Subcutaneous adipose tissue (tissue), 4 donors: Measurements from ENCODE around the gene AGPAT4. TPM values are rescaled to one million over a fixed set of nuclear protein-coding genes. Genes with fewer than 3 reads are reported as not detected.

Experiments
- total RNA-seq, 4 donors: library from RNA; depleted of rRNA; stranded (reverse); fragments of >200 nt; gene quantifications; one replicate each; pipeline ENCODE4 v1.1.0, GENCODE V29; 2016
- TF ChIP-seq, protein P1 (sequence below): fragments of 450-650 bp; IDR thresholded peaks from one replicate; pipeline ENCODE4 v1.5.1; 2016; ENCODE audit warnings: low read depth, mild to moderate bottlenecking, control low read depth, antibody characterized with exemption, moderate library complexity

AGPAT4 gene
- total RNA-seq, 4 donors from 2014 or later, result 5.1 to 18.5 (median 7.6) TPM

DNA sequence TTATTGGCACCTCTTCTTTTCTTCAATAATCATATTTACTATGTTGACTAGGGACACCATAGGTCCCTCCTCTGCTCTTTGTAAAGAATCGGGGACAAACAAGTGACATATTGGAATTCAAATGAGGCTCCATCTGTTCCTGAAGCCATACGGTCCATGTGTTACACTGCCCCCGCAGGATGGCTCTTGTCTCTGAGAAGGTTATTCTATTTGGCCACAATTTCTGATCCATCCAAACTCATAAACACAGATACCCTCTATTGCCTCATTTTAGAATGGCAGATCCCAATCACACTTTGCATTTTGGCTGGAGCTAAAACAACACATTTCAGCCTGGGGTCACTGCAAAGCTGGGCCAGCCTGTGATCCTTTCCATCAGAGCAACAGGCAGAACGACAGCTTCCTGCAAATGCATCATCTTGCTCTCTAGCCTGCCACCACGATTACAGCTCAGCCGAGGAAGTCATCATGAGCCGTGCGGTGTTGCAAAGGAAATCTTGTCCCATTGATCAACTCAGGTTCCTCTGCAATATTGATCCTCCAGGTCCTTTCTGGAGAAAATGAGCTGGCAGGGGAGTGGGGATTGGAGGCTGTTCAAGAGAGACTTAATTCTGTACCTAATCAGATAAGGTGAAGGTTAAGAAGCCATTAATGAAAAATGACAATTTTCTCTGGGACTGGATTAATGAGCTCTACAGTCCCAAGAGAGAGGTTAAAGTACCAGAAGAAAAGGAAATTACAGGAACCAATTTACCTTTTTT, 73.1 kb downstream of the AGPAT4 start:
- TF ChIP-seq, protein P1, sequence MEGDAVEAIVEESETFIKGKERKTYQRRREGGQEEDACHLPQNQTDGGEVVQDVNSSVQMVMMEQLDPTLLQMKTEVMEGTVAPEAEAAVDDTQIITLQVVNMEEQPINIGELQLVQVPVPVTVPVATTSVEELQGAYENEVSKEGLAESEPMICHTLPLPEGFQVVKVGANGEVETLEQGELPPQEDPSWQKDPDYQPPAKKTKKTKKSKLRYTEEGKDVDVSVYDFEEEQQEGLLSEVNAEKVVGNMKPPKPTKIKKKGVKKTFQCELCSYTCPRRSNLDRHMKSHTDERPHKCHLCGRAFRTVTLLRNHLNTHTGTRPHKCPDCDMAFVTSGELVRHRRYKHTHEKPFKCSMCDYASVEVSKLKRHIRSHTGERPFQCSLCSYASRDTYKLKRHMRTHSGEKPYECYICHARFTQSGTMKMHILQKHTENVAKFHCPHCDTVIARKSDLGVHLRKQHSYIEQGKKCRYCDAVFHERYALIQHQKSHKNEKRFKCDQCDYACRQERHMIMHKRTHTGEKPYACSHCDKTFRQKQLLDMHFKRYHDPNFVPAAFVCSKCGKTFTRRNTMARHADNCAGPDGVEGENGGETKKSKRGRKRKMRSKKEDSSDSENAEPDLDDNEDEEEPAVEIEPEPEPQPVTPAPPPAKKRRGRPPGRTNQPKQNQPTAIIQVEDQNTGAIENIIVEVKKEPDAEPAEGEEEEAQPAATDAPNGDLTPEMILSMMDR, result no peak

DNA sequence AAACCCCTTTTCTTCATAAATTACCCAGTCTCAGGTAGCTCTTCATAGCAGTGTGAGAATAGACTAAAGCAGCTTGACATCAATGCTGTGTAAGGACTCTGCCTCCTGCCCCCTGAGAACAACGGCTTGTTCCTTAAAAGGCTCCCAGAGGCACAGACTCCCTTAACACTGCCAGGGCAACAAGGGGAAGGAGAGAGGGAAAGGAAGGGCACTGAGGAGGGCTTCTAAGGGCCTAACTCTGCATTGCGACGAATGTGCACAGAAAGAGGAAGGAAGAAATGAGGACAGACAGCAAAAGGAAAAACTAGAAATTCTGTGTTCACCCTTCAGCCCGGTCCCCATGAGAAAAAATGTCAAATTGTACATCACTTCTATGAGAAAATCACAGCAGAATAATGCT, 74.0 kb downstream of the AGPAT4 start:
- TF ChIP-seq, protein P1, result no peak

DNA sequence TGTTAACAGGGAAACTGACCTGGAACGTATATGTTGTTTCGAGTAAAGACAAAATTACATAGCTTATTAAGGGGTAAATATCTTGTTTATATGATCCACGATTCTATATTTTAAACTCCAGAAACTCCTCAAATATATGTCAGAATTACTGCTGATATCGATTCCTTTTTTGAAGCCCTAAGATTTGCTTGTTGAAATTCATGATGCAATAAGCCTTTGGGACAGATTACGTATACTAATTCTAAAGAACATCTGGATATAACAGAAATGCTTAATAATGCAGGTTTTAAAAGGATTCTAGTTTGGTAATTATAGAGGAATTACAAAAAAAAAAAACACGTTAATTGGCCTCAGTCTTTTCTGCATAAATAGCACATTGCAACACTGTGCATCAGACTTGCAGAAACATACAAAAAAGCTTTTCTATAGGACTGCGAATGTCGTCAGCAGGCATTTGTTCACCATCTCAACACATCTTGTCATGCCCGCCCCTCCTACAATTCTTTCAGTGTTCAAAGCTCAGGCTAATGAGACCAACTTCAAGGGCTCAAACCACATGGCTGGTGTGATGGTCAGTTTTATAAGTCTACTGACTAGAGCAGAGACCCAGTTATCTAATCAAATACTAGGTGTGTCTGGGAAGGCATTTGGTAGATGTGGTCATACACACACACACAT, 74.9 kb downstream of the AGPAT4 start:
- TF ChIP-seq, protein P1, result no peak

DNA sequence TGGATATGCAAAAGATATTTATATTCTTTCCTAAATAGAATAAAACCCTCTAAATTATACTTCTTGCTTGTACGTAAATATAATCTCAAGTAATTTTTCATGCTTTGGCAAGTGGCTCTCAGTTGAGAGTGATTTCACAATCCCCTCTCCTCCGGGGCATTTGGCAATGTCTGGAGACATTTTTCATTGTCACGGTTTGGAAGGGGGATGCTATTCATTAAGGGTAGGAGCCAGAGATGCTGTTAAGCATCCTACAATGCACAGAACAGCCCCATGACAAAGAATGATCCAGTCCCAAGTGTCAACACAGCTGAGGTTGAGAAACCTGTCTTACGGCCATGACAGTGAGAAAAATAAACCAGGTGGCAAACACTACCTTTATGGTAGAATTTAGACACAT, 75.7 kb downstream of the AGPAT4 start:
- TF ChIP-seq, protein P1, result no peak

DNA sequence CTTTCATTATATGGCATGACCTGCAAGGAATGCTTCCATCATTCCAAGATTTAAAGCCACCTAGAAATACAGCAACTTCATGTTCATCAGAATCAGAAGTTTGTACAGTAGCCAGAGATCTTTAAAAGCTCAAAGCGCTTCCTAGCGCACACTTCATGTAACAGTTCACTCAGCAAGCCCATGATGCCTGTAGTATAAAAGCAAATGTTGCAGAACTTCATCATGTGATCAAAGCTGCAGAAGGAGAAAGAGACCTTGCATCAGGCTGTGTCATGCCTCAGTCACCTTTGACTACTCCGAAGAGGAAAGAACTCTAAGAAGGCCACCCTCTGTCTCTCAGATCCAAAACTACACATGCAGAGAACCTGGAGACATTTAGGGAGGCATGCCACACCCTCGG, 78.5 kb downstream of the AGPAT4 start:
- TF ChIP-seq, protein P1, result no peak

DNA sequence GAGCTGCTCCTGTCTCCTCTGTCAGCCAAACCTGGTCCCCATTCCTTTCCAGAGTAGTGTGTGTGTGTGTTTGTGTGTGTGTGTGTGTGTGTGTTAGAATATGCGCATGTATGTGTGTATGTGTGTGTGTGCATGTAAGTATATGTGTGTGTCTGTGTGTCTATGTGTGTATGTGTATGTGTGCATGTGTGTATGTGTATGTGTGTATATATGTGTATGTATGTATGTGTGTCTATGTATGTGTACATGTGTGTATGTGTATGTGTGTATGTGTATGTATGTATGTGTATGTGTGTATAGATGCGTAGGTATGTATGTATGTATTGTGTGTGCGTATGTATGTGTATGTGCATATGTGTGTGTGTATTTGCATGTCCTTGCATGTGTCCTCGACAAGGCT, 79.5 kb downstream of the AGPAT4 start:
- TF ChIP-seq, protein P1, result no peak

DNA sequence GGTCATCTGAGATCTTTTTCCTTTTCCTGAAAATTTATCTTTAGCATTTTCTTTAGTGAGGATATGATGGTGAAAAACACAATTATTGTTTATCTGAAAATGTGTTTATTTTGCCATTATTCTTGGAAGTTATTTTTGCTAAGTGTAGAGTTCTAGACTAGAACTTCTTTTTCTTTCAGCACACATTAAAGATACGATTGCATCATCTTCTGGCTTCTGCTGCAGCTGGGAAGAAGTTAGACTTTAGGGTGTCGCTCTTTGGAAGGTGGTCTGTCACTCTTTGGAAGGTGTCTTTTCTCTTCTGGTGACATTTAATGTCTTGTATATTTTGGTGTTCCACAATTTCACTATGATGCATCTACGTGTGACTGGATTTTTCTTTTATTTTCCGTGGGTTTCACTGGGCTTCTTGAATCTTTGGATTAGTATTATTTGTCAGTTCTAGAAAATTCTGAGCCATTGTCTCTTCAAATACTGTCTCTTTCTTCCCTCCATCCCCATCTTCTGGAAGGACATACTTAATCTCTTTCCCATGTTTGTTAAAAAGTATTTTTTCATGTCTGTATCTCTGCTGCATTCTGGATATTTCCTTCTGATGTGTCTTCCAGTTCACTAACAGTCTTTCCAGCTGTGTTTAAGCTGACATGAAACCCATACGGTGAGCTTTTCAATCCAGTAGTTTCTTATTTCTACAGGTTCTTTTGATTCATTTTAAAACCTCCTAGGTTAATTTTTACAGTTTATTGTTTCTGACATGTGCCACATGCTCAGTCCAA, 81.0 kb downstream of the AGPAT4 start:
- TF ChIP-seq, protein P1, result no peak
